ENCODE measurements around the gene SNN. TPM values are rescaled to one million over a fixed set of nuclear protein-coding genes. Genes with fewer than 3 reads are reported as not detected.

The SNN gene
- total RNA-seq, 2 donors from 2014 or later = 28.9 to 35.1 TPM

- Histone ChIP-seq H3K9ac (ENCODE audit: extremely low read depth, low read length, poor library complexity, severe bottlenecking) (no peak overlapping the region), H3K4me1 (ENCODE audit: control insufficient read depth, insufficient read depth, low read length) (no peaks in the 10 kb centered on the region), H3K27ac (ENCODE audit: low read depth, low read length) (no peak overlapping the region), H3K9me3 (ENCODE audit: control insufficient read depth, low read length) (no peaks in the 10 kb centered on the region), H3K27me3 (ENCODE audit: control insufficient read depth, insufficient read depth, low read length, poor library complexity, severe bottlenecking) (no peaks in the 10 kb centered on the region), H3K4me3 (ENCODE audit: low read length) (no peak overlapping the region), H3K36me3 (ENCODE audit: control insufficient read depth, insufficient read depth, low read length) (no peaks in the 10 kb centered on the region)
- no peaks in the 10 kb centered on the region for H3K4me1 Mint-ChIP-seq
- peaks cover 3% of the 10 kb centered on the region for H3K27me3 Mint-ChIP-seq (ENCODE audit: insufficient read depth)
- no peaks in the 10 kb centered on the region for H3K9me3 Mint-ChIP-seq
- no peak overlapping the region for H3K4me3 Mint-ChIP-seq
- H3K27ac Mint-ChIP-seq = no peak overlapping the region
- no peaks in the 10 kb centered on the region for H3K36me3 Mint-ChIP-seq (ENCODE audit: low read depth)
- WGBS, 2 experiments (ENCODE audit: insufficient coverage in 1 of 2, insufficient read length in 1 of 2) = 85% methylated on average over 4 of the region's 4 CpGs; no CpG with 5 or more reads in 1 of the 2 experiments
- TF ChIP-seq CTCF (conservative IDR thresholded peaks at IDR 0.05) = peak; percentile 25
- no peak for DNase-seq
Measured at GRCh38 chr16:11642765-11643116, 25.5 kb upstream of the SNN start.

- Mint-ChIP-seq H3K4me1 (no peaks in the 10 kb centered on the region), H3K27me3 (ENCODE audit: insufficient read depth) (no peaks in the 10 kb centered on the region), H3K9me3 (no peaks in the 10 kb centered on the region), H3K4me3 (no peak overlapping the region), H3K27ac (no peak overlapping the region), H3K36me3 (ENCODE audit: low read depth) (no peaks in the 10 kb centered on the region)
- Histone ChIP-seq H3K9ac (ENCODE audit: extremely low read depth, low read length, poor library complexity, severe bottlenecking) (no peak overlapping the region), H3K27me3 (ENCODE audit: control insufficient read depth, insufficient read depth, low read length, poor library complexity, severe bottlenecking) (no peaks in the 10 kb centered on the region), H3K4me1 (ENCODE audit: control insufficient read depth, insufficient read depth, low read length) (no peaks in the 10 kb centered on the region), H3K27ac (ENCODE audit: low read depth, low read length) (no peak overlapping the region), H3K36me3 (ENCODE audit: control insufficient read depth, insufficient read depth, low read length) (no peaks in the 10 kb centered on the region), H3K9me3 (ENCODE audit: control insufficient read depth, low read length) (no peaks in the 10 kb centered on the region), H3K4me3 (ENCODE audit: low read length) (no peak overlapping the region)
- WGBS, 2 experiments (ENCODE audit: insufficient coverage in 1 of 2, insufficient read length in 1 of 2) = 88 to 89% methylated on average over 6 to 7 of the region's 7 CpGs
- no peak for TF ChIP-seq CTCF (conservative IDR thresholded peaks at IDR 0.05)
- DNase-seq = no peak
Measured at GRCh38 chr16:11649276-11649675, 19.0 kb upstream of the SNN start.

GRCh38 chr16:11650641-11651591 lies 17.3 kb upstream of the SNN start:
- Histone ChIP-seq H3K4me3 (ENCODE audit: low read length) (no peak overlapping the region), H3K4me1 (ENCODE audit: control insufficient read depth, insufficient read depth, low read length) (no peaks in the 10 kb centered on the region), H3K9me3 (ENCODE audit: control insufficient read depth, low read length) (no peaks in the 10 kb centered on the region), H3K36me3 (ENCODE audit: control insufficient read depth, insufficient read depth, low read length) (no peaks in the 10 kb centered on the region), H3K27me3 (ENCODE audit: control insufficient read depth, insufficient read depth, low read length, poor library complexity, severe bottlenecking) (no peaks in the 10 kb centered on the region), H3K27ac (ENCODE audit: low read depth, low read length) (no peak overlapping the region), H3K9ac (ENCODE audit: extremely low read depth, low read length, poor library complexity, severe bottlenecking) (no peak overlapping the region)
- Mint-ChIP-seq H3K4me3 (no peak overlapping the region), H3K27me3 (ENCODE audit: insufficient read depth) (no peaks in the 10 kb centered on the region), H3K36me3 (ENCODE audit: low read depth) (no peaks in the 10 kb centered on the region), H3K9me3 (no peaks in the 10 kb centered on the region), H3K27ac (no peak overlapping the region), H3K4me1 (no peaks in the 10 kb centered on the region)
- WGBS, 2 experiments (ENCODE audit: insufficient coverage in 1 of 2, insufficient read length in 1 of 2) = 88 to 89% methylated on average over 12 to 18 of the region's 18 CpGs
- TF ChIP-seq CTCF (conservative IDR thresholded peaks at IDR 0.05) = no peak
- DNase-seq = no peak

Data from endodermal cell (in vitro differentiated cells).